Measurements from ENCODE around the gene PRDM5. TPM values are rescaled to one million over a fixed set of nuclear protein-coding genes. Genes with fewer than 3 reads are reported as not detected.

Gene PRDM5
- total and polyA plus RNA-seq, 2 donors (not counting 3 experiments of a cell fraction or from before 2014, with no cell fraction given) = 2.2 to 8.1 TPM

GRCh38 chr4:120826853-120827252, 95.7 kb downstream of the PRDM5 start:
- DNase-seq (ENCODE audit: low read depth, low spot score) = no peak
- H3K9me1 ChIP-seq (replicated peaks; ENCODE audit: control insufficient read depth, extremely low read depth, insufficient read depth, low read length) = no peaks in the 10 kb centered on the region
- TF ChIP-seq EZH2 (IDR thresholded peaks at IDR 0.05; ENCODE audit: borderline replicate concordance, low read depth, low read length, severe bottlenecking) = no peak
- TF ChIP-seq POLR2A (IDR thresholded peaks at IDR 0.05; ENCODE audit: low read depth, low read length) = no peak
- H2AFZ ChIP-seq (ENCODE audit: low read depth, low read length) = no peak overlapping the region
- no peaks in the 10 kb centered on the region for H3K36me3 ChIP-seq (ENCODE audit: control insufficient read depth in 2 of 2, extremely low read depth in 1 of 2, insufficient read depth in 2 of 2, low read length in 2 of 2)
- no peak overlapping the region for H3K4me3 ChIP-seq (replicated peaks in 1 of 3; ENCODE audit: insufficient read depth in 1 of 3, low read depth in 1 of 3, low read length in 3 of 3)
- H3K27me3 ChIP-seq (ENCODE audit: control insufficient read depth in 2 of 2, insufficient read depth in 2 of 2, low read length in 2 of 2) = no peaks in the 10 kb centered on the region
- BruUV-seq (replicated peaks) = no TSS peak
- dilution Hi-C loops (cut with MboI; ENCODE audit: extremely low pct_ligation_motif_present, low sequenced_read_pairs) = no loop called here
- FAIRE-seq = no peak
- POLR2A ChIA-PET = no interaction called here
- no peak overlapping the region for H3K27ac ChIP-seq (ENCODE audit: insufficient read depth, low read depth, low read length)
- intact Hi-C loops (cut with micrococcal nuclease) = no loop called here
- H4K20me1 ChIP-seq (replicated peaks; ENCODE audit: control insufficient read depth, extremely low read depth, insufficient read depth, low read length) = no peaks in the 10 kb centered on the region
- H3K4me1 ChIP-seq (ENCODE audit: control insufficient read depth, extremely low read depth, insufficient read depth, low read length) = no peaks in the 10 kb centered on the region
- CTCF ChIA-PET = interaction anchor here (1.5 kb wide), 1 partner anchor 12 kb away, joined by 4 read pairs; no protein-coding TSS in a partner anchor
- H3K9ac ChIP-seq (replicated peaks; ENCODE audit: extremely low read depth, insufficient read depth, low read length) = no peak overlapping the region
- H3K79me2 ChIP-seq (ENCODE audit: control insufficient read depth, insufficient read depth, low read length) = no peaks in the 10 kb centered on the region
- no peak overlapping the region for H3K4me2 ChIP-seq (ENCODE audit: insufficient read depth, low read length)
- H3K9me3 ChIP-seq (replicated peaks; ENCODE audit: control insufficient read depth, insufficient read depth, low read length) = no peaks in the 10 kb centered on the region

GRCh38 chr4:120826449-120826848, 96.1 kb downstream of the PRDM5 start:
- Histone ChIP-seq H3K9me3 (replicated peaks; ENCODE audit: control insufficient read depth, insufficient read depth, low read length) (no peaks in the 10 kb centered on the region), H3K9me1 (replicated peaks; ENCODE audit: control insufficient read depth, extremely low read depth, insufficient read depth, low read length) (no peaks in the 10 kb centered on the region), H3K79me2 (ENCODE audit: control insufficient read depth, insufficient read depth, low read length) (no peaks in the 10 kb centered on the region), H3K4me3 (replicated peaks in 1 of 3; ENCODE audit: insufficient read depth in 1 of 3, low read depth in 1 of 3, low read length in 3 of 3) (no peak overlapping the region), H3K27me3 (ENCODE audit: control insufficient read depth in 2 of 2, insufficient read depth in 2 of 2, low read length in 2 of 2) (no peaks in the 10 kb centered on the region), H3K36me3 (ENCODE audit: control insufficient read depth in 2 of 2, extremely low read depth in 1 of 2, insufficient read depth in 2 of 2, low read length in 2 of 2) (no peaks in the 10 kb centered on the region), H4K20me1 (replicated peaks; ENCODE audit: control insufficient read depth, extremely low read depth, insufficient read depth, low read length) (no peaks in the 10 kb centered on the region), H3K4me2 (ENCODE audit: insufficient read depth, low read length) (no peak overlapping the region), H3K4me1 (ENCODE audit: control insufficient read depth, extremely low read depth, insufficient read depth, low read length) (no peaks in the 10 kb centered on the region), H3K9ac (replicated peaks; ENCODE audit: extremely low read depth, insufficient read depth, low read length) (no peak overlapping the region), H3K27ac (ENCODE audit: insufficient read depth, low read depth, low read length) (no peak overlapping the region), H2AFZ (ENCODE audit: low read depth, low read length) (no peak overlapping the region)
- BruUV-seq (replicated peaks) = no TSS peak
- TF ChIP-seq MYC (IDR thresholded peaks at IDR 0.05; ENCODE audit: low read depth, low read length) (no peak), POLR2AphosphoS5 (IDR thresholded peaks at IDR 0.05; ENCODE audit: insufficient read depth, low read depth, low read length) (no peak), EZH2 (IDR thresholded peaks at IDR 0.05; ENCODE audit: borderline replicate concordance, low read depth, low read length, severe bottlenecking) (no peak), POLR2A (IDR thresholded peaks at IDR 0.05; ENCODE audit: low read depth, low read length) (no peak), GATA2 (IDR thresholded peaks at IDR 0.05; ENCODE audit: insufficient read depth, insufficient read length, low read depth, low read length) (no peak), CTCF (IDR thresholded peaks at IDR 0.05; ENCODE audit: extremely low read depth in 1 of 2, insufficient read depth in 1 of 2, low read depth in 1 of 2, low read length in 2 of 2) (no peak), JUN (IDR thresholded peaks at IDR 0.05; ENCODE audit: borderline replicate concordance, insufficient read depth, insufficient read length, low read depth) (no peak), FOS (IDR thresholded peaks at IDR 0.05; ENCODE audit: borderline replicate concordance, insufficient read depth, low read length) (no peak), MAX (IDR thresholded peaks at IDR 0.05; ENCODE audit: insufficient read depth, insufficient read length) (no peak)
- ChIA-PET CTCF (interaction anchor here (1.5 kb wide), 1 partner anchor 12 kb away, joined by 4 read pairs; no protein-coding TSS in a partner anchor), POLR2A (no interaction called here)
- DNase-seq (ENCODE audit: low read depth, low spot score) = no peak
- no peak for FAIRE-seq
- dilution Hi-C loops (cut with MboI; ENCODE audit: extremely low pct_ligation_motif_present, low sequenced_read_pairs) = no loop called here
- intact Hi-C loops (cut with micrococcal nuclease) = no loop called here

Measured in endothelial cell of umbilical vein (primary cell).